Colon (tissue), 2 donors: Measurements from ENCODE around the gene KIAA1217.

Experiments
- FAIRE-seq: peaks from 2 replicates; lab custom pipeline; 2012; peaks lifted over from hg19 to GRCh38; lab: Jason Lieb, UNC
- donor health status: control.
- donor health status: control.

Gene KIAA1217

GRCh38 chr10:24596217-24596930 lies 387.4 kb downstream of the KIAA1217 start:
- FAIRE-seq, result no peak

DNA sequence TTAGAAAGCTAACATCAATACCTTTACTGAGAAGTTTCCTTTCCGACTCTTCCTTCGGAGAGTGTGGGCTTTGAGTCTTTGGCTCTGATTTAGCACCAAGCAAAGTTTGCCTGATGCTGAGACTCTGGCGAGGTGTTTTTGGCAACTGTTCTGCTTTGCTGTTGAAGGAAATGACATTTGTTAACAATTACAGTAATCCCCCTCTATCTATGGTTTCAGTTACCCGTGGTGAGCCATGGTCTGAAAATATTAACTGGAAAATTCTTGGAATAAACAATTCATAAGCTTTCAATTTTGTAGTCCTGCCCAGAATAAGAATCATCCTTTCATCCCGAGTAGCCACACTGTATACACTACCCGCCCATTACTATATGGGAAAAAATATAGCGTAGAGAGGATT lies 388.5 kb downstream of the KIAA1217 start:
- FAIRE-seq, result no peak
